ENCODE measurements around the gene GRIK1.

GRIK1 gene

DNA sequence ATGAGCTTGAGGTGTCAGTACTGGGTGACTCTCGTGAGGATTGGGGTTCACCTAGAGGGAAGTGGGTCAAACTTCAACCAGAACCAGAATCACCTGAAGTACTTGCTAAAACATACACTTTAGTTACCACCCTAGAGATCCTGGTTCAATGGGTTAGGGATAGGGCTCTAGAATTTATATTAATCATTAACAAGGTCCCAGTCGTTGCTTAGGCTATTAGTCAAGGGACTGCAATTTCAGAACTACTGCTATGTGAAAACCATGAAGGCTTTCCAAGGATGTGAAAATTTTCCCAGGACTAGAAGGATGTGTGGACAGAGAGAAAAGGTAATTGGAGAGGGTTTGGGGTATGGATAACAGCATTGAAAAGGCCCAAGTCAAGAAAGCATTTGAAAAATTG is 162.6 kb downstream of the GRIK1 start:
- Mint-ChIP-seq H3K4me3 (no peak overlapping the region), H3K27me3 (ENCODE audit: low read depth) (no peaks in the 10 kb centered on the region), H3K9me3 (no peaks in the 10 kb centered on the region), H3K27ac (peak overlapping the region in 1 of 3 experiments; percentile 41), H3K36me3 (ENCODE audit: low read depth) (no peaks in the 10 kb centered on the region), H3K4me1 (no peaks in the 10 kb centered on the region)
- TF ChIP-seq, protein P1, sequence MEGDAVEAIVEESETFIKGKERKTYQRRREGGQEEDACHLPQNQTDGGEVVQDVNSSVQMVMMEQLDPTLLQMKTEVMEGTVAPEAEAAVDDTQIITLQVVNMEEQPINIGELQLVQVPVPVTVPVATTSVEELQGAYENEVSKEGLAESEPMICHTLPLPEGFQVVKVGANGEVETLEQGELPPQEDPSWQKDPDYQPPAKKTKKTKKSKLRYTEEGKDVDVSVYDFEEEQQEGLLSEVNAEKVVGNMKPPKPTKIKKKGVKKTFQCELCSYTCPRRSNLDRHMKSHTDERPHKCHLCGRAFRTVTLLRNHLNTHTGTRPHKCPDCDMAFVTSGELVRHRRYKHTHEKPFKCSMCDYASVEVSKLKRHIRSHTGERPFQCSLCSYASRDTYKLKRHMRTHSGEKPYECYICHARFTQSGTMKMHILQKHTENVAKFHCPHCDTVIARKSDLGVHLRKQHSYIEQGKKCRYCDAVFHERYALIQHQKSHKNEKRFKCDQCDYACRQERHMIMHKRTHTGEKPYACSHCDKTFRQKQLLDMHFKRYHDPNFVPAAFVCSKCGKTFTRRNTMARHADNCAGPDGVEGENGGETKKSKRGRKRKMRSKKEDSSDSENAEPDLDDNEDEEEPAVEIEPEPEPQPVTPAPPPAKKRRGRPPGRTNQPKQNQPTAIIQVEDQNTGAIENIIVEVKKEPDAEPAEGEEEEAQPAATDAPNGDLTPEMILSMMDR (IDR thresholded peaks at IDR 0.05; ENCODE audit: unreplicated experiment in 3 of 3), result no peak

DNA sequence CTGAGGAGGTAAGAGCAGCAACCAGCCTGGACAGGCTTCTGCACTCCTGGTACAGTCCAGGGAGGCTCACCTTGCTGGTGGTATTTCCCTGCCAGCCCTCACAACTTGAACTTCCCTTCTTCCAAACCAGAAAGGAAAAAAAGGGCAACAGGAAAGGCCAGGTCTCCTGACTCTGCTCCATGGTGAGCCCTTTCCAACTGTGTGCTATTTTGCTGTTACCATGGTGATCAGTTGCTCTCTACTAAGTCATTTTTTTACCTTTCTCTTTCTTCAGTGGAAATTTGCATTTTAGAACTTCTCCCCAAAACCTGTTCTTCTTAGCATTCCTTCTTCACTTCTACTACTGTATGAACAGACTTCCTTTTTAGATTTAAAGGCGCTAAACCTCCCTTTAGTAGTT is 164.3 kb downstream of the GRIK1 start:
- H3K9me3 Mint-ChIP-seq, result no peaks in the 10 kb centered on the region
- H3K27ac Mint-ChIP-seq, result no peak overlapping the region
- TF ChIP-seq, protein P1 (IDR thresholded peaks at IDR 0.05; ENCODE audit: unreplicated experiment in 3 of 3), result no peak
- H3K27me3 Mint-ChIP-seq (ENCODE audit: low read depth), result no peaks in the 10 kb centered on the region
- no peaks in the 10 kb centered on the region for H3K36me3 Mint-ChIP-seq (ENCODE audit: low read depth)
- no peaks in the 10 kb centered on the region for H3K4me1 Mint-ChIP-seq
- H3K4me3 Mint-ChIP-seq, result no peak overlapping the region

DNA sequence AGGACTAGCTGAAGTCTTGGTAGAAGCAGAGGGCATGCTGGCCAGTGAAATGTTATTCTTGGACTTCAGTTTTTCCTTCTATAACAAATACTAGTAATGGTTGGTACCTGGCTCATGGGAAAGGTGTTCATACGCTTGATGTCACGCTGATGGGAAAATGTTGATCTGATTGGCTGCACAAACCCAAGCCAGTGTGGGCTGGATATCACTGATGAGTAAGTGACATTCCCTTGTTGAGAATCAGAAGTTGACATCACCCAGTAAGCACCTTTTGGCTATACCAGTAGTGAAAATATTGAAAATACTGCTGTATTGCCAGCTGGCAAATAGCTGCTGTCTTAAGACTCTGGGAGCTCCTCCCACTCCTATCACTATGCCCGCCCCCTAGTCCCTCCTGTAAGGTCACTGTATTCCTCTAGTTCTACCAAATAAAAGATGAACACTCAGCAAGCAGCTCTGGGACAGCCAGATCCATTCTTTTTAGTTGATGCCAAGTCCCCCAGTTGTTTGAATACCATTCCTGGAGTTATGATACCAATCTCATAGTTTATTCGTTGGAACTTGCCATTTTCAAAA is 168.2 kb downstream of the GRIK1 start:
- Mint-ChIP-seq H3K27ac (no peak overlapping the region), H3K9me3 (no peaks in the 10 kb centered on the region)
- TF ChIP-seq, protein P1 (IDR thresholded peaks at IDR 0.05; ENCODE audit: unreplicated experiment in 3 of 3), result no peak

DNA sequence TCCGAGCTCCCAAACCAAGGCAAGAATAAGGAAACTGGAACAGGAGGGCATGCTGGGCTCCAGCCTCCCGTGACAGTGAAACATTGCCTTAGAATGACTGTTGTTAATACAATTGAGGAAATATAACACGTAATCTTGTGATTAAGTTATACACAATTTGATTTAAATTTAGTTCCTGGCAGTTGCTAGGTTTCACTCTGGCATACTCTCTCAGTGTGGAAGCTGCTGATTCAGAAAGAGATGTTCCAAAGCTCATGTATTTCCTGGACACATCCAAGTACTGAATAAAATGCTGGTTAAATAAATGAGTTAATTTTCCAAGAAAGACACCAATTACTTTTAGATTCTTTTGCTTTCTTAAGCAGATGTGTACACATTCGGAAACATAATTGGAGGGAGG is 176.1 kb downstream of the GRIK1 start:
- Mint-ChIP-seq H3K27me3 (ENCODE audit: low read depth) (peaks cover 19% of the 10 kb centered on the region), H3K36me3 (ENCODE audit: low read depth) (no peaks in the 10 kb centered on the region), H3K4me1 (no peaks in the 10 kb centered on the region), H3K27ac (no peak overlapping the region), H3K4me3 (no peak overlapping the region), H3K9me3 (no peaks in the 10 kb centered on the region)
- TF ChIP-seq, protein P1 (IDR thresholded peaks at IDR 0.05; ENCODE audit: unreplicated experiment in 3 of 3), result no peak

More for the DNA sequence above, 168.2 kb downstream of the GRIK1 start:
- no peak overlapping the region for H3K4me3 Mint-ChIP-seq
- no peaks in the 10 kb centered on the region for H3K4me1 Mint-ChIP-seq
- no peaks in the 10 kb centered on the region for H3K36me3 Mint-ChIP-seq (ENCODE audit: low read depth)
- peaks cover 7% of the 10 kb centered on the region for H3K27me3 Mint-ChIP-seq (ENCODE audit: low read depth)

DNA sequence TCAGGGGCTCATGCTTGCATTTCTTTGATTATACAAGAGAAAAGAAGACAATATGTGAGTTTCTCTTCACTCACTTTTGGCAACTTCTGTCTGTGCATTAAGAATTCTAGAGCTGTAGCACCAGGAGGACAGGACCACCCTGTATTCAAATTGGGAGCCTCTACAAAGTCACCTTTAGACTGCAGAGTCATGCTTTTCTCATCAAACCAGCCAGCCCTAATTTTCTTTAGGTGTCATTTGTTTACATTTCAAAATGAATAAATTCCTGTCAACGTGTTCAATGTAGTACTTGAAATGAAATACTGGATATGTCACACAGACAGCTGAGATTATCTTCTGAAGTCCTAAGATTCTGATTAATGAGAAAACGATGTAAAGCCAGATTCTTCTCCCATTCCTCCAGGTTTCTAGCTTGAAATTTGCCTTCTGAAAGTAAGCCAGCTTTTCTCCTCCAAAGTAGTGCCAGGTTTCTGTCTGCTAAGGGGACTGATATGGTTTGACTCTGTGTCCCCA is 177.2 kb downstream of the GRIK1 start:
- Mint-ChIP-seq H3K27me3 (ENCODE audit: low read depth) (peaks cover 14% of the 10 kb centered on the region), H3K4me3 (no peak overlapping the region), H3K27ac (no peak overlapping the region), H3K9me3 (no peaks in the 10 kb centered on the region), H3K36me3 (ENCODE audit: low read depth) (no peaks in the 10 kb centered on the region), H3K4me1 (no peaks in the 10 kb centered on the region)
- TF ChIP-seq, protein P1 (IDR thresholded peaks at IDR 0.05; ENCODE audit: unreplicated experiment in 3 of 3), result no peak

DNA sequence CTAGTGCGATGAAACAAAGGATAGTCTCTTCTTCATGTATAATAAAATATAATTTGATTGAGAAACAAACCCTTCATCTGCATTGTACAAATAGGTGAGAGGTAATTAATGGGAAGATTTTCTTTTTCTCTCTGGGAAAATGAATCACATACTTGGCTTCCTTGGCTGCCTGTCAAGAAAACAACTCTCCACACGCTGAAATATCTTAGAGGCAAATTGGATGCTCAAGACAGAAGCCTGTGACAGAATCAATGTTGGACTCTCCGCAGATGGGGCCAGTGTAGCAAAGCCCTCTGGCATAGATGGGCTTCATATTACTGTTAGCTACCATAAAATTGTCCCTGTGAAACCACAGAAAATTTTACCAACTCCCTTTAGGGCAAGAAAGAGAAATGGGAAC is 186.6 kb downstream of the GRIK1 start:
- Mint-ChIP-seq H3K4me1 (no peaks in the 10 kb centered on the region), H3K4me3 (no peak overlapping the region), H3K27me3 (ENCODE audit: low read depth) (no peaks in the 10 kb centered on the region), H3K9me3 (no peaks in the 10 kb centered on the region), H3K36me3 (ENCODE audit: low read depth) (no peaks in the 10 kb centered on the region), H3K27ac (no peak overlapping the region)
- TF ChIP-seq, protein P1 (IDR thresholded peaks at IDR 0.05; ENCODE audit: unreplicated experiment in 3 of 3), result no peak

Data from nephron (organoid).